NT2/D1 (cell line): ENCODE results near the gene EPN3.

Experiments
- SUZ12 ChIP-seq: IDR thresholded peaks from 2 replicates; pipeline ENCODE4 v1.6.1; 2011; ENCODE audit not compliant: insufficient read length, insufficient read depth; ENCODE audit errors: extremely low read depth
- YY1 ChIP-seq: IDR thresholded peaks from 2 replicates; pipeline ENCODE4 v1.6.1; 2011; ENCODE audit not compliant: insufficient read length, insufficient read depth

- no peak for TF ChIP-seq SUZ12
- no peak for TF ChIP-seq YY1
Observed at GRCh38 chr17:50557630-50558029, 25.1 kb downstream of the EPN3 start.
